ENCODE measurements around the gene RHOT1. TPM values are rescaled to one million over a fixed set of nuclear protein-coding genes. Genes with fewer than 3 reads are reported as not detected.

The RHOT1 gene
- total and polyA plus RNA-seq, 2 donors (not counting 3 experiments of a cell fraction or from before 2014, with no cell fraction given): 23.5 to 28.8 TPM

DNA sequence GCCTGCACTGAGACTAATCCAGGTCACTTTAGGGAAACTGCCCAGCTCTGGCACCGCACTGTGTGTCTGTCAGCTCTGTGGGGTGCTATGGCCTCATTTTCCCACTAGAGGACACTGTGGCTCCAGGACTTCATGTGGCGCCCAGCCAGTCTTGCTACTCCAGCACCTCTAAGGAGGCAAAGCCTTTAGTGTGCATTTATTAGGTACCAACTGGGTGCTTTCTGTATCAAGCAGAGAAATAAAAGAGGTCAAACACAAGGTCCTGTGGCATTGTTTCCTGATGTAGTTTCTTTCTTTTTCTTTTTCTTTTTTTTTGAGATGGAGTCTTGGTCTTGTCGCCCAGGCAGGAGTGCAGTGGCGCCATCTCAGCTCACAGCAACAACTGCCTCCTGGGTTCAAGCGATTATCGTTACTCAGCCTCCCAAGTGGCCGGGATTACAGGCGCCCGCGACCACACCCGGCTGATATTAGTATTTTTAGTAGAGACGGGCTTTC, 110.9 kb downstream of the RHOT1 start:
- H3K36me3 ChIP-seq (ENCODE audit: control insufficient read depth in 2 of 2, extremely low read depth in 1 of 2, insufficient read depth in 2 of 2, low read length in 2 of 2): no peaks in the 10 kb centered on the region
- intact Hi-C loops (cut with micrococcal nuclease): loop anchor here (1.0 kb wide), 1 partner anchor 66 kb away; no protein-coding TSS in a partner anchor
- FAIRE-seq (peak; percentile 87), DNase-seq (ENCODE audit: low read depth, low spot score) (peak; percentile 77)
- no peaks in the 10 kb centered on the region for H3K79me2 ChIP-seq (ENCODE audit: control insufficient read depth, insufficient read depth, low read length)
- H3K9me3 ChIP-seq (replicated peaks; ENCODE audit: control insufficient read depth, insufficient read depth, low read length): no peaks in the 10 kb centered on the region
- H2AFZ ChIP-seq (ENCODE audit: low read depth, low read length): no peak overlapping the region
- dilution Hi-C loops (cut with MboI; ENCODE audit: extremely low pct_ligation_motif_present, low sequenced_read_pairs): no loop called here
- ChIA-PET CTCF (interaction anchor here (0.6 to 6.2 kb wide), 30 partner anchors 8 to 1498 kb away, joined by 3 to 94 read pairs (median 5); partner anchors contain the start of genes C17orf75 and PSMD11), POLR2A (interaction anchor here (0.5 kb wide), 1 partner anchor 68 kb away, joined by 6 read pairs; no protein-coding TSS in a partner anchor)
- no peak overlapping the region for H3K9ac ChIP-seq (replicated peaks; ENCODE audit: extremely low read depth, insufficient read depth, low read length)
- no peak overlapping the region for H3K4me3 ChIP-seq (replicated peaks in 1 of 3; ENCODE audit: insufficient read depth in 1 of 3, low read depth in 1 of 3, low read length in 3 of 3)
- no peaks in the 10 kb centered on the region for H3K9me1 ChIP-seq (replicated peaks; ENCODE audit: control insufficient read depth, extremely low read depth, insufficient read depth, low read length)
- H3K27me3 ChIP-seq (ENCODE audit: control insufficient read depth in 2 of 2, insufficient read depth in 2 of 2, low read length in 2 of 2): peaks cover 0 to 10% of the 10 kb centered on the region in 2 experiments
- H3K4me2 ChIP-seq (ENCODE audit: insufficient read depth, low read length): no peak overlapping the region
- no peak for TF ChIP-seq MYC (IDR thresholded peaks at IDR 0.05; ENCODE audit: low read depth, low read length)
- peak; percentile 94 to 98 for TF ChIP-seq CTCF (IDR thresholded peaks at IDR 0.05; ENCODE audit: extremely low read depth in 1 of 2, insufficient read depth in 1 of 2, low read depth in 1 of 2, low read length in 2 of 2)
- TF ChIP-seq, protein P1, sequence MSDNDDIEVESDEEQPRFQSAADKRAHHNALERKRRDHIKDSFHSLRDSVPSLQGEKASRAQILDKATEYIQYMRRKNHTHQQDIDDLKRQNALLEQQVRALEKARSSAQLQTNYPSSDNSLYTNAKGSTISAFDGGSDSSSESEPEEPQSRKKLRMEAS (IDR thresholded peaks at IDR 0.05; ENCODE audit: insufficient read depth, insufficient read length): no peak
- no peaks in the 10 kb centered on the region for H3K4me1 ChIP-seq (ENCODE audit: control insufficient read depth, extremely low read depth, insufficient read depth, low read length)
- H4K20me1 ChIP-seq (replicated peaks; ENCODE audit: control insufficient read depth, extremely low read depth, insufficient read depth, low read length): no peaks in the 10 kb centered on the region
- no TSS peak for BruUV-seq (replicated peaks)
- no peak overlapping the region for H3K27ac ChIP-seq (ENCODE audit: insufficient read depth, low read depth, low read length)

- no peak overlapping the region for H3K9ac ChIP-seq (replicated peaks; ENCODE audit: extremely low read depth, insufficient read depth, low read length)
- no peaks in the 10 kb centered on the region for H3K36me3 ChIP-seq (ENCODE audit: control insufficient read depth in 2 of 2, extremely low read depth in 1 of 2, insufficient read depth in 2 of 2, low read length in 2 of 2)
- no peaks in the 10 kb centered on the region for H3K79me2 ChIP-seq (ENCODE audit: control insufficient read depth, insufficient read depth, low read length)
- H3K9me3 ChIP-seq (replicated peaks; ENCODE audit: control insufficient read depth, insufficient read depth, low read length): no peaks in the 10 kb centered on the region
- FAIRE-seq: no peak
- no peak overlapping the region for H3K4me2 ChIP-seq (ENCODE audit: insufficient read depth, low read length)
- TF ChIP-seq JUN (IDR thresholded peaks at IDR 0.05; ENCODE audit: borderline replicate concordance, insufficient read depth, insufficient read length, low read depth): no peak
- TF ChIP-seq CTCF (IDR thresholded peaks at IDR 0.05; ENCODE audit: extremely low read depth in 1 of 2, insufficient read depth in 1 of 2, low read depth in 1 of 2, low read length in 2 of 2): no peak
- TF ChIP-seq POLR2AphosphoS5 (IDR thresholded peaks at IDR 0.05; ENCODE audit: insufficient read depth, low read depth, low read length): no peak
- TF ChIP-seq FOS (IDR thresholded peaks at IDR 0.05; ENCODE audit: borderline replicate concordance, insufficient read depth, low read length): no peak
- no peak for TF ChIP-seq GATA2 (IDR thresholded peaks at IDR 0.05; ENCODE audit: insufficient read depth, insufficient read length, low read depth, low read length)
- no peak for TF ChIP-seq MYC (IDR thresholded peaks at IDR 0.05; ENCODE audit: low read depth, low read length)
- TF ChIP-seq POLR2A (IDR thresholded peaks at IDR 0.05; ENCODE audit: low read depth, low read length): no peak
- TF ChIP-seq, protein P1 (IDR thresholded peaks at IDR 0.05; ENCODE audit: insufficient read depth, insufficient read length): no peak
- ChIA-PET CTCF (interaction anchor here (1.0 to 6.2 kb wide), 3 partner anchors 55 to 65 kb away, joined by 3 to 94 read pairs (median 4); no protein-coding TSS in a partner anchor), POLR2A (no interaction called here)
- DNase-seq (ENCODE audit: low read depth, low spot score): no peak
- H3K27me3 ChIP-seq (ENCODE audit: control insufficient read depth in 2 of 2, insufficient read depth in 2 of 2, low read length in 2 of 2): peaks cover 0 to 18% of the 10 kb centered on the region in 2 experiments
- no peak overlapping the region for H3K4me3 ChIP-seq (replicated peaks in 1 of 3; ENCODE audit: insufficient read depth in 1 of 3, low read depth in 1 of 3, low read length in 3 of 3)
- no peaks in the 10 kb centered on the region for H4K20me1 ChIP-seq (replicated peaks; ENCODE audit: control insufficient read depth, extremely low read depth, insufficient read depth, low read length)
- no peaks in the 10 kb centered on the region for H3K4me1 ChIP-seq (ENCODE audit: control insufficient read depth, extremely low read depth, insufficient read depth, low read length)
- BruUV-seq (replicated peaks): no TSS peak
- no peak overlapping the region for H2AFZ ChIP-seq (ENCODE audit: low read depth, low read length)
- intact Hi-C loops (cut with micrococcal nuclease): no loop called here
- H3K9me1 ChIP-seq (replicated peaks; ENCODE audit: control insufficient read depth, extremely low read depth, insufficient read depth, low read length): no peaks in the 10 kb centered on the region
- H3K27ac ChIP-seq (ENCODE audit: insufficient read depth, low read depth, low read length): no peak overlapping the region
- dilution Hi-C loops (cut with MboI; ENCODE audit: extremely low pct_ligation_motif_present, low sequenced_read_pairs): no loop called here
Observed at GRCh38 chr17:32256012-32256700, 113.9 kb downstream of the RHOT1 start.

Data from endothelial cell of umbilical vein (primary cell).